Measurements from ENCODE around the gene ACBD6. TPM values are rescaled to one million over a fixed set of nuclear protein-coding genes. Genes with fewer than 3 reads are reported as not detected.
A peak's percentile ranks its signal among the peaks of the same experiment; 100 is the strongest.

ACBD6 gene
- total and polyA plus RNA-seq, 12 donors: 16.2 to 30.0 (median 21.0) TPM

- Histone ChIP-seq H3K27ac (no peak overlapping the region), H3K4me1 (peaks cover 0 to 4% (median 0%) of the 10 kb centered on the region in 9 donors), H3K27me3 (peaks cover 0 to 85% (median 75%) of the 10 kb centered on the region in 7 donors), H3K9me3 (no peaks in the 10 kb centered on the region), H3K36me3 (no peaks in the 10 kb centered on the region), H3K4me3 (no peak overlapping the region)
- TF ChIP-seq CTCF (IDR thresholded peaks at IDR 0.05): no peak
- ATAC-seq (peak in 2 of 8 donors; percentile 9 to 15), DNase-seq (no peak)
- intact Hi-C loops (cut with DNase I): loop anchor here in 3 of 10 donors (5.0 to 10.0 kb wide), 2 partner anchors 155 to 218 kb away; no protein-coding TSS in a partner anchor
- 79 to 85% methylated on average over 22 of the region's 22 CpGs for WGBS, 2 donors
Observed at GRCh38 chr1:180259431-180260338, 242.7 kb downstream of the ACBD6 start.

- WGBS, 2 donors: 79 to 80% methylated on average over 5 of the region's 5 CpGs
- TF ChIP-seq CTCF (IDR thresholded peaks at IDR 0.05): no peak
- ATAC-seq (no peak), DNase-seq (no peak)
- peaks cover 0 to 87% (median 75%) of the 10 kb centered on the region in 7 donors for H3K27me3 ChIP-seq
- intact Hi-C loops (cut with DNase I): loop anchor here in 3 of 10 donors (5.0 to 10.0 kb wide), 2 partner anchors 156 to 218 kb away; no protein-coding TSS in a partner anchor
- no peaks in the 10 kb centered on the region for H3K9me3 ChIP-seq
- no peak overlapping the region for H3K27ac ChIP-seq
- no peaks in the 10 kb centered on the region for H3K36me3 ChIP-seq
- peaks cover 0 to 4% (median 0%) of the 10 kb centered on the region in 9 donors for H3K4me1 ChIP-seq
- no peak overlapping the region for H3K4me3 ChIP-seq
Observed at GRCh38 chr1:180258935-180259334, 243.4 kb downstream of the ACBD6 start.

GRCh38 chr1:180258290-180258689 is 244.1 kb downstream of the ACBD6 start:
- intact Hi-C loops (cut with DNase I): loop anchor here in 3 of 10 donors (5.0 to 10.0 kb wide), 2 partner anchors 157 to 219 kb away; no protein-coding TSS in a partner anchor
- Histone ChIP-seq H3K9me3 (no peaks in the 10 kb centered on the region), H3K27ac (no peak overlapping the region), H3K4me3 (no peak overlapping the region), H3K4me1 (peaks cover 0 to 4% (median 0%) of the 10 kb centered on the region in 9 donors), H3K36me3 (no peaks in the 10 kb centered on the region), H3K27me3 (peaks cover 0 to 85% (median 73%) of the 10 kb centered on the region in 7 donors)
- ATAC-seq: no peak
- no peak for DNase-seq
- no peak for TF ChIP-seq CTCF (IDR thresholded peaks at IDR 0.05)
- 88 to 93% methylated on average over 12 of the region's 12 CpGs for WGBS, 2 donors

- intact Hi-C loops (cut with DNase I): loop anchor here in 4 of 10 donors (2.0 to 10.0 kb wide), 3 partner anchors 157 to 220 kb away; no protein-coding TSS in a partner anchor
- Histone ChIP-seq H3K36me3 (no peaks in the 10 kb centered on the region), H3K4me1 (no peaks in the 10 kb centered on the region), H3K9me3 (no peaks in the 10 kb centered on the region), H3K4me3 (no peak overlapping the region), H3K27ac (no peak overlapping the region), H3K27me3 (peaks cover 0 to 86% (median 69%) of the 10 kb centered on the region in 7 donors)
- TF ChIP-seq CTCF (IDR thresholded peaks at IDR 0.05): no peak
- no peak for ATAC-seq
- WGBS, 2 donors: 79 to 82% methylated on average over 8 of the region's 8 CpGs
- no peak for DNase-seq
Observed at GRCh38 chr1:180257486-180257885, 244.9 kb downstream of the ACBD6 start.
